Lower lobe of right lung (tissue), 2 donors: Measurements from ENCODE around the gene MAGI1. TPM values are rescaled to one million over a fixed set of nuclear protein-coding genes. Genes with fewer than 3 reads are reported as not detected.

ENCODE experiments used
- ATAC-seq, 2 donors: fragments of 200-7000 bp; cut with Tn5 transposase; one replicate each; pipeline ENCODE4 v1.9.1; 2020 to 2022; ENCODE audit warnings: mild to moderate bottlenecking in 2 of 2, moderate library complexity in 2 of 2
- DNase-seq: peaks from one replicate; pipeline ENCODE4 v3.0.0-alpha.2; 2020
- H3K27ac ChIP-seq: fragments of 200-600 bp; one replicate; pipeline ENCODE4 v1.8.0; 2022
- H3K27me3 ChIP-seq: fragments of 200-600 bp; one replicate; pipeline ENCODE4 v1.8.0; 2022; ENCODE audit warnings: low read depth
- H3K36me3 ChIP-seq: fragments of 200-600 bp; one replicate; pipeline ENCODE4 v1.8.0; 2022; ENCODE audit warnings: mild to moderate bottlenecking
- H3K4me1 ChIP-seq: fragments of 200-600 bp; one replicate; pipeline ENCODE4 v1.8.0; 2022
- H3K4me3 ChIP-seq: fragments of 200-600 bp; one replicate; pipeline ENCODE4 v1.8.0; 2022; ENCODE audit warnings: mild to moderate bottlenecking
- H3K9me3 ChIP-seq: fragments of 200-600 bp; one replicate; pipeline ENCODE4 v1.8.0; 2022
- intact Hi-C: fragments of 100-400 bp; cut with DNase I; formaldehyde crosslinking; loops from one replicate; pipeline ENCODE4 v1.11.0; 2022
- total RNA-seq: library from RNA; stranded (reverse); fragmentation: NEBNext Ultra II Directional; extraction: Animal tissue kit (Norgen Biotek cat#: 25700); gene quantifications from one replicate; pipeline ENCODE4 v1.2.1, GENCODE V29; 2021
- TF ChIP-seq, protein P1 (sequence below): fragments of 200-600 bp; IDR thresholded peaks from one replicate; pipeline ENCODE4 v1.8.0; 2022; ENCODE audit warnings: antibody characterized with exemption, mild to moderate bottlenecking
- donor health status: DM: no; HTN: yes; CAD: no; lungs with severe emphysema.

Gene MAGI1
- total RNA-seq, 1 donor from 2014 or later, result 35.5 TPM

DNA sequence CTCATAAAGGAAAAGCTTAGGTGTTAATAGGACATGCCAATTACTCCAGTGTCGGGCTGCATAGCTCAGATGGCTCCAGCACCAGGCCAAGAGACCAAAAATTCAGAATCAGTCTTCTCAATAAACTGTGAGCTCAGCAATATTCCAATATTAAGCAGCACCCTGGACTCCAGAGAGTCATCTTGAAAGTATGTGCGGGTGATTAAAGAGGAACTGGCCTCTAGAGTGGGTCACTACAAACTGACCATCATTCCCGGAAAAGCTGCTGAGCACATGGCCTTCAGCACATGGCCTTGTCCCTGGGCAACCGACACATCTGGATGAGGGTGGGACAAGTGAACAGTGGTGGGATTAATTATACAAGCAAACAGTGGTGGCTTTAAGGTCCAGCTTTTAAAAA is 59.0 kb downstream of the MAGI1 start:
- intact Hi-C loops, result no loop called here
- Histone ChIP-seq H3K36me3 (no peaks in the 10 kb centered on the region), H3K4me3 (no peak overlapping the region), H3K4me1 (peaks cover 3% of the 10 kb centered on the region), H3K9me3 (no peaks in the 10 kb centered on the region), H3K27ac (no peak overlapping the region), H3K27me3 (no peaks in the 10 kb centered on the region)
- ATAC-seq (peak; percentile 41 to 62), DNase-seq (no peak)
- TF ChIP-seq, protein P1, sequence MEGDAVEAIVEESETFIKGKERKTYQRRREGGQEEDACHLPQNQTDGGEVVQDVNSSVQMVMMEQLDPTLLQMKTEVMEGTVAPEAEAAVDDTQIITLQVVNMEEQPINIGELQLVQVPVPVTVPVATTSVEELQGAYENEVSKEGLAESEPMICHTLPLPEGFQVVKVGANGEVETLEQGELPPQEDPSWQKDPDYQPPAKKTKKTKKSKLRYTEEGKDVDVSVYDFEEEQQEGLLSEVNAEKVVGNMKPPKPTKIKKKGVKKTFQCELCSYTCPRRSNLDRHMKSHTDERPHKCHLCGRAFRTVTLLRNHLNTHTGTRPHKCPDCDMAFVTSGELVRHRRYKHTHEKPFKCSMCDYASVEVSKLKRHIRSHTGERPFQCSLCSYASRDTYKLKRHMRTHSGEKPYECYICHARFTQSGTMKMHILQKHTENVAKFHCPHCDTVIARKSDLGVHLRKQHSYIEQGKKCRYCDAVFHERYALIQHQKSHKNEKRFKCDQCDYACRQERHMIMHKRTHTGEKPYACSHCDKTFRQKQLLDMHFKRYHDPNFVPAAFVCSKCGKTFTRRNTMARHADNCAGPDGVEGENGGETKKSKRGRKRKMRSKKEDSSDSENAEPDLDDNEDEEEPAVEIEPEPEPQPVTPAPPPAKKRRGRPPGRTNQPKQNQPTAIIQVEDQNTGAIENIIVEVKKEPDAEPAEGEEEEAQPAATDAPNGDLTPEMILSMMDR, result no peak

DNA sequence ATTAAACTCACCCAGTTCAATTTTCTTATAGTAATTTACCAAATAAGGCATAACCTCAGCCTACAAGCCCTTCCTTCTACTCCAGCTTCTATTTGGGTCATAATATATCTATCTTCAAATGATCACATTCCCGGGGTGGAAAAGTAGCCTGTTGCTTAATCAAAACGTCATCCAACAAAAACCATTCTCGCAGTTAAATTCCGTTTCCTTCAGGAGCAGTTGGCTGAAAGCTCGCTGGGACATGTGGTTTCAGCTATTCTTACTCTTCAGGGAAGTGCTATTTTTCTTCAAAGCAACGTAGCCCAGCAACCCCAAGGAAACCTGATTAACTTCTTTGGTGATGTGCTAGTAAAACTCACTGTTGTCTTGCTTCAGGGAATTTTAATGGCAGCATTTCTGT is 59.6 kb downstream of the MAGI1 start:
- no peak overlapping the region for H3K27ac ChIP-seq
- TF ChIP-seq, protein P1, result no peak
- ATAC-seq (peak in 1 of 2 donors; percentile 25), DNase-seq (no peak)
- peaks cover 3% of the 10 kb centered on the region for H3K4me1 ChIP-seq
- H3K4me3 ChIP-seq, result no peak overlapping the region
- intact Hi-C loops, result no loop called here
- H3K9me3 ChIP-seq, result no peaks in the 10 kb centered on the region
- no peaks in the 10 kb centered on the region for H3K27me3 ChIP-seq
- H3K36me3 ChIP-seq, result no peaks in the 10 kb centered on the region

DNA sequence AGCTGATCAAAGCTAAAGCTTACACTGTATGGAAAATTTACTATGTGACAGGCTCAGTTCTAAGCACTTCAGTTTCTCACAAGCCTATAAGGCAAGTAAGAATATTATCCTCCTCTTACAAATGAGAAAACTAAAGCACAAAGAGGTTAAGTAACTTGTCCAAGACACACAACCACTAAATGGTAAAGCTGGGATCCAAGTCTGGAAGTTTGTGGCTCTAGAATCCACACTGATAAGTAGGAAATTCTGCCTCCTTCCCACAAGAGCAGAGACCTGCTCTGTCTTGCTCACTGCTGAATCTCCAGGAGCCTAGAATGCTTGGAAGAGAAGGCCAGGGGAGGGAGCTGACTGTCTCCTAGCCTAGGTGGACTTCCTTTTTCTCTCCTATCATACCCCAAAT is 60.6 kb downstream of the MAGI1 start:
- no peaks in the 10 kb centered on the region for H3K9me3 ChIP-seq

DNA sequence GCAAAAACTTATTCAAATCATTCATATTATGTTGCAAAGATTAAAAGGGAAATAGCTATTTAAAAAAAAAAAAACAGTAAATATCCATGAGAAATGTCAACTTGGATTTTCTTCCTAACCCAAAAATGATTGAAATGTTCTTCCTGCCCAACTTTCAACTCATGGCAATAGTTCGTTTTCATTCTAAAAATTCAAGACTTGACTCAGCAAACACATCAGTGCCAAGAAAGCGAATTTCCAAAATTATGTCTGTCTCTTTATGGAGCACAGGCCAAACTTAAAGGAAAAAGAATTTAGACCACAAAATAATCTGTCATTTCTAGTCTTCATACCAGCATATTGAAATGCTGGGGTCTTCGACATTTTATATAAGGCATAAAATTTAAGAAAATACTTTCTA is 63.7 kb downstream of the MAGI1 start:
- no peaks in the 10 kb centered on the region for H3K36me3 ChIP-seq
- no peaks in the 10 kb centered on the region for H3K27me3 ChIP-seq
- no peak for DNase-seq
- peaks cover 18% of the 10 kb centered on the region for H3K4me1 ChIP-seq
- no peak overlapping the region for H3K4me3 ChIP-seq
- ATAC-seq, result no peak
- intact Hi-C loops, result no loop called here
- no peaks in the 10 kb centered on the region for H3K9me3 ChIP-seq
- TF ChIP-seq, protein P1, result no peak
- H3K27ac ChIP-seq, result no peak overlapping the region

More for the DNA sequence above, 60.6 kb downstream of the MAGI1 start:
- Histone ChIP-seq H3K4me3 (no peak overlapping the region), H3K27ac (no peak overlapping the region), H3K27me3 (no peaks in the 10 kb centered on the region), H3K36me3 (no peaks in the 10 kb centered on the region), H3K4me1 (peaks cover 3% of the 10 kb centered on the region)
- TF ChIP-seq, protein P1, result no peak
- intact Hi-C loops, result no loop called here
- ATAC-seq, result no peak
- no peak for DNase-seq

DNA sequence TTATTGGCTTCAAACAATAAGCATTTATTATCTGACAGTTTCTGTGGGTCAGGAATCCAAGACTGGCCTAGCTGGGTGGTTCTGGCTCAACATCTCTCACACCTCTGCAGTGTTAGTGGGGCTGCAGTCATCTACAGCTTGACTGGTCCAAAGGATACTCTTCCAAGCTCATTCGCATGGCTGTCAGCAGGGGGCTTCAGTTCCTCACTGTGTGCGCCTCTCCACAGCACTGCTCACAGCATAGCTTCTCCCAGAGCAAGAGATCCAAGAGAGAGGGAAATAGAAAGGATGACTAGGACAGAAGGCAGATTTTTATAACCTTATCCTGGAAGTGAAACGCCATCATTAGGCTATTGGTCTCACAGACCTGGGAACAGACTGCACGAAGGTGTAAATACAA is 64.2 kb downstream of the MAGI1 start:
- Histone ChIP-seq H3K9me3 (no peaks in the 10 kb centered on the region), H3K36me3 (no peaks in the 10 kb centered on the region), H3K27ac (no peak overlapping the region), H3K27me3 (no peaks in the 10 kb centered on the region), H3K4me3 (no peak overlapping the region), H3K4me1 (peaks cover 15% of the 10 kb centered on the region)
- no peak for ATAC-seq
- DNase-seq, result no peak
- intact Hi-C loops, result no loop called here
- TF ChIP-seq, protein P1, result no peak

DNA sequence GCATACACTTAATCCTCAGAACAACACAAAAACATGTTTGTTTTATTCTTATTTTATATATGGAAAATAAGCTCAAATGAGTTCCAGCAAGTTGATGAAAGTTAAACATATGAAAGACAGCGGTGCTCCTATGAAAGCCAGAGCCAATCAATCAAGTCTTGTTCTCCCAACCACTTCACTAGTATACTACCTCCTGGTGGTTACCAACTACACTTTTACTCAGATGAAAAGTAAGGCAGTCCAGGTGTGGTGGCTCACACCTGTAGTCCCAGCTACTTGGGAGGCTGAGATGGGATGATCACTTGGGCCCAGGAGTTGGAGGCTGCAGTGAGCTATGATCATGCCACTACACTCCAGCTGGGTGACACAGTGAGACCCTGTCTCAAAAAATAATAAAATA is 66.0 kb downstream of the MAGI1 start:
- TF ChIP-seq, protein P1, result no peak
- H3K4me3 ChIP-seq, result no peak overlapping the region
- intact Hi-C loops, result no loop called here

More for the DNA sequence above, 66.0 kb downstream of the MAGI1 start:
- Histone ChIP-seq H3K27ac (no peak overlapping the region), H3K9me3 (no peaks in the 10 kb centered on the region), H3K27me3 (no peaks in the 10 kb centered on the region), H3K4me1 (peaks cover 15% of the 10 kb centered on the region), H3K36me3 (no peaks in the 10 kb centered on the region)
- DNase-seq (no peak), ATAC-seq (no peak)
